ENCODE data around the gene RB1.

GRCh38 chr13:48487968-48488367 lies 184.4 kb downstream of the RB1 start:
- TF ChIP-seq POLR2AphosphoS5 (IDR thresholded peaks at IDR 0.05; ENCODE audit: borderline replicate concordance, low read depth, low read length) = no peak
- TF ChIP-seq EZH2 (IDR thresholded peaks at IDR 0.05) = no peak

Data from SK-N-MC (cell line).